Glutamatergic neuron (in vitro differentiated cells): Measurements from ENCODE around the gene ACBD4. TPM values are rescaled to one million over a fixed set of nuclear protein-coding genes. Genes with fewer than 3 reads are reported as not detected.
A peak's percentile ranks its signal among the peaks of the same experiment; 100 is the strongest.

ENCODE experiments used
- DNase-seq: peaks from one replicate; pipeline ENCODE4 v3.0.0; 2022
- H3K27ac Mint-ChIP-seq: one replicate; pipeline ENCODE4 v1.8.0; 2020; ENCODE audit warnings: mild to moderate bottlenecking, mixed read lengths, inconsistent platforms; ENCODE audit not compliant: unreplicated experiment
- H3K27me3 Mint-ChIP-seq: one replicate; pipeline ENCODE4 v1.8.0; 2020; ENCODE audit warnings: mild to moderate bottlenecking, moderate library complexity, mixed read lengths, inconsistent platforms; ENCODE audit not compliant: unreplicated experiment
- H3K36me3 Mint-ChIP-seq: one replicate; pipeline ENCODE4 v1.8.0; 2020; ENCODE audit warnings: mild to moderate bottlenecking, mixed read lengths, inconsistent platforms; ENCODE audit not compliant: unreplicated experiment
- H3K4me1 Mint-ChIP-seq: one replicate; pipeline ENCODE4 v1.8.0; 2020; ENCODE audit warnings: mild to moderate bottlenecking, low read depth, mixed read lengths, inconsistent platforms; ENCODE audit not compliant: unreplicated experiment
- H3K4me3 Mint-ChIP-seq: one replicate; pipeline ENCODE4 v1.8.0; 2020; ENCODE audit warnings: mild to moderate bottlenecking, mixed read lengths, inconsistent platforms; ENCODE audit not compliant: unreplicated experiment
- H3K9me3 Mint-ChIP-seq: one replicate; pipeline ENCODE4 v1.8.0; 2020; ENCODE audit warnings: mild to moderate bottlenecking, moderate library complexity, mixed read lengths, inconsistent platforms; ENCODE audit not compliant: unreplicated experiment
- total RNA-seq: library from RNA; stranded (reverse); fragmentation: NEBNext Ultra II Directional; extraction: Animal tissue kit (Norgen Biotek cat#: 25700); gene quantifications from one replicate; pipeline ENCODE4 v1.2.1, GENCODE V29; 2021; ENCODE audit not compliant: unreplicated experiment
- TF ChIP-seq, protein P1 (sequence below): fragments of 200-600 bp; sonication (generic); IDR thresholded peaks from one replicate; pipeline ENCODE4 v1.5.0; 2021; ENCODE audit not compliant: partially characterized antibody, unreplicated experiment

The ACBD4 gene
- total RNA-seq, 1 donor from 2014 or later: 3.7 TPM

DNA sequence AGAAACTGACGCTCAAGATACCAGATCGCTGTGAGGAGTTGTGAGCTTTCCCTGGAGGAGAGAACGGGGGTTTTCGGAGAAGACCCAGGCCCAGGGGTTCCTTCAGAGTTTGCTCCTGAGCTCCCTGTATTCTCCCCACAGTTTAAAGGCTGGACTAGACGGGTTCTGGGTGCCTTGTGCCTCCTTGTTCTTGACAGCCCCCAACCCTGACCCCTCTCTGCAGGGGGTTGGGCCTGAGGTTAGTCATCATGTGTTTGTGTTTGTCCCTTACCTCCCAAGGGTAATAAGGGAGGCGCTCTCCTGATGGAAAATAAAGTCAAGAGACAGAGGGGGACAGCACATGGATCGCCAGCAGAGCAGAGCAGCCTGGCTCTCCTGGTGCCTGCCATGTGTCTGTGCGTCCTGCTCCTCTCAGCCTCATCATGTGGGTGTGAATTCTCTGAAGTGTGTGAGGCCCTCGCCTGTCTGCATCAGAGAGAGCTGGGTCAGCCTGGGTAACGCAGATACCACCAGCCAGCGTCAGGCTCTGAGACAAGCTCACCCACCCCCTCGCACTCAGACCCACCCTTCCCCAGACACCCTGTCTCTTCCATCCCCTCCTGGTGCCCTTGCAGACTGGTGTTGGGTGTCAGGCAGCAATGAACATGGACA lies 34.9 kb downstream of the ACBD4 start:
- H3K36me3 Mint-ChIP-seq: no peaks in the 10 kb centered on the region
- H3K9me3 Mint-ChIP-seq: no peaks in the 10 kb centered on the region
- H3K27ac Mint-ChIP-seq: no peak overlapping the region
- H3K4me3 Mint-ChIP-seq: no peak overlapping the region
- H3K27me3 Mint-ChIP-seq: no peaks in the 10 kb centered on the region
- TF ChIP-seq, protein P1, sequence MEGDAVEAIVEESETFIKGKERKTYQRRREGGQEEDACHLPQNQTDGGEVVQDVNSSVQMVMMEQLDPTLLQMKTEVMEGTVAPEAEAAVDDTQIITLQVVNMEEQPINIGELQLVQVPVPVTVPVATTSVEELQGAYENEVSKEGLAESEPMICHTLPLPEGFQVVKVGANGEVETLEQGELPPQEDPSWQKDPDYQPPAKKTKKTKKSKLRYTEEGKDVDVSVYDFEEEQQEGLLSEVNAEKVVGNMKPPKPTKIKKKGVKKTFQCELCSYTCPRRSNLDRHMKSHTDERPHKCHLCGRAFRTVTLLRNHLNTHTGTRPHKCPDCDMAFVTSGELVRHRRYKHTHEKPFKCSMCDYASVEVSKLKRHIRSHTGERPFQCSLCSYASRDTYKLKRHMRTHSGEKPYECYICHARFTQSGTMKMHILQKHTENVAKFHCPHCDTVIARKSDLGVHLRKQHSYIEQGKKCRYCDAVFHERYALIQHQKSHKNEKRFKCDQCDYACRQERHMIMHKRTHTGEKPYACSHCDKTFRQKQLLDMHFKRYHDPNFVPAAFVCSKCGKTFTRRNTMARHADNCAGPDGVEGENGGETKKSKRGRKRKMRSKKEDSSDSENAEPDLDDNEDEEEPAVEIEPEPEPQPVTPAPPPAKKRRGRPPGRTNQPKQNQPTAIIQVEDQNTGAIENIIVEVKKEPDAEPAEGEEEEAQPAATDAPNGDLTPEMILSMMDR: no peak
- H3K4me1 Mint-ChIP-seq: peaks cover 5% of the 10 kb centered on the region
- DNase-seq: no peak

DNA sequence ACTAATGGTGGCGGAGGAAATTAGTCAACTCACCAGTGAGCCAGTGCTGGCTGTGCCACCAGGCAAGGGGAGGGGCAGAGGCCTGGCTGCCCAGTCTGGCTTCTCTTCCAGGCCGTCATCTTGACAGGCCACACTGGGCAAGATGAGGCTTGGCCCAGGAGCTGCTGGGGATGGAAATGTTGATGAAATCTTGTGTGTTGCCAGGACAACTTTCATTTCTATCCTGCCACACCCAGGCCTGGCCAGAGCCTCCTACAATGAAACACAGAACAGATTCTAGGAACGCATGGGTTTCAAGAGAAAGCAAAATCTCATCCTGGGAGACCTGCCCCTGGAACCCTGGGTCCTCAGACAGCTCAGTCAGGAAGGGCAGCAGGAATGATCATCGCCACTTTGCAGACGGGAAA lies 35.4 kb downstream of the ACBD4 start:
- H3K9me3 Mint-ChIP-seq: no peaks in the 10 kb centered on the region
- TF ChIP-seq, protein P1: no peak
- H3K4me1 Mint-ChIP-seq: peaks cover 5% of the 10 kb centered on the region
- H3K36me3 Mint-ChIP-seq: no peaks in the 10 kb centered on the region
- H3K27me3 Mint-ChIP-seq: no peaks in the 10 kb centered on the region
- no peak overlapping the region for H3K27ac Mint-ChIP-seq
- no peak overlapping the region for H3K4me3 Mint-ChIP-seq
- no peak for DNase-seq

DNA sequence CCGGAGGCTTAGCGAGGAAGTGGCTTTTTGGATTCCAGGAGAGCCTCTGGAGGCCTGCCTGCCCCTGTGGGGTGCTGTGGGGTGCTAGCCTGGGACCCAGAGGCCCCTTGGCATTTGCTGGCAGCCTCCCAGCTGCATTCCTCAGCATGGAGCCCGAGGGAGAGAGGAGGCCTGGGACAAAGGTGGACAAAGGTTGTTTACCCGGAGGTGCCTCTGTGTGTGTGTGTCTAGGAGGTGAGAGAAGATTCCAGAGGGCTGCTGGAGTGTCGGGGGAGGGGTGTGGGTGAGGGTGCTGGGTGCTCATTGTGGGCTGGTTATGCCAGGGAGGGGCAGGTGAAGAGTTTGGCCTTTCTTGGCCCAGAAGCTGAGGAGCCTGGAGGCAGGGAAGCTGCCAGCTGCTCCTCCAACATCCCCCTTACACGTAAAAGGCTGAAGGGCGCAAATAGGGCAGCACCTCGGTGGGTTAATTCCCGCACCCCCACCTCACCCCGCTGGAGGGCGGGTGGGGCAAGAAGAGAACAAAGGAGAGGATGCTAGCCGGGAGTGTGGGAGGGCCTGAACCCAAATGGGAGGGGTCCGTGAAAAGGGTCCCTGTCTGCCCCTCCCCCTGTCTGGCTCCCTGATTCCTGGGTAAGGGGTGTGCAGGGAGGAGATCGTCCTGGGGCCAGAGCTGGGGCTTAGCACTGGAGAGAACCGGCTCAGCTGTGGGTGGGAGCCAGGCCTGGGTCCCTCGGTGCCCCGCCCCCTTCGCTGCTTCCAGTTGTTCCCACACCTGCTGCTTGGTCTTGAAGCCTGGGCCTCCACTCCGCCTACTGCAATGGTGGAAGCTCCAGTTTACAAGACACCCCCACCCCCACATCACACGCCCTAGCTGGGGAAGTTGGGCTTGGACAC lies 36.1 kb downstream of the ACBD4 start:
- H3K4me3 Mint-ChIP-seq: no peak overlapping the region
- peak; percentile 29 for DNase-seq
- peaks cover 5% of the 10 kb centered on the region for H3K4me1 Mint-ChIP-seq
- H3K27ac Mint-ChIP-seq: no peak overlapping the region
- no peaks in the 10 kb centered on the region for H3K9me3 Mint-ChIP-seq
- H3K27me3 Mint-ChIP-seq: no peaks in the 10 kb centered on the region
- no peaks in the 10 kb centered on the region for H3K36me3 Mint-ChIP-seq
- TF ChIP-seq, protein P1: no peak

DNA sequence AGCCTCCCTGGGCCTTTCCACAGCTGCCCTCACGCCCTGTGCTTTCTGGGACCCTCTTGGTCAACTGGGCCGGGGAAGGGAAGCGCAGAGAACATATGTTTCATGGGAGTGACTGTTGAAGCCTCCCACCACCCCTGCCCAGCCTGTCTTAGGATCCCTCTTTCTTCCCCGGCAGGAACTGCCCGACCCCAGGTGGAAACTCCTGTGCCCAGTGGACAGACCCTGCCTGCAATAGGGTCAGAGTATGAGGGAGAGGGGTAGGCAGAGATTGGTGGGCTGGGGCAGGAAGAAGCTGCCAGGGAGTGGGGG lies 36.7 kb downstream of the ACBD4 start:
- no peak for DNase-seq
- no peaks in the 10 kb centered on the region for H3K9me3 Mint-ChIP-seq
- no peak overlapping the region for H3K27ac Mint-ChIP-seq
- TF ChIP-seq, protein P1: no peak
- no peak overlapping the region for H3K4me3 Mint-ChIP-seq
- H3K27me3 Mint-ChIP-seq: no peaks in the 10 kb centered on the region
- peaks cover 5% of the 10 kb centered on the region for H3K4me1 Mint-ChIP-seq
- no peaks in the 10 kb centered on the region for H3K36me3 Mint-ChIP-seq

DNA sequence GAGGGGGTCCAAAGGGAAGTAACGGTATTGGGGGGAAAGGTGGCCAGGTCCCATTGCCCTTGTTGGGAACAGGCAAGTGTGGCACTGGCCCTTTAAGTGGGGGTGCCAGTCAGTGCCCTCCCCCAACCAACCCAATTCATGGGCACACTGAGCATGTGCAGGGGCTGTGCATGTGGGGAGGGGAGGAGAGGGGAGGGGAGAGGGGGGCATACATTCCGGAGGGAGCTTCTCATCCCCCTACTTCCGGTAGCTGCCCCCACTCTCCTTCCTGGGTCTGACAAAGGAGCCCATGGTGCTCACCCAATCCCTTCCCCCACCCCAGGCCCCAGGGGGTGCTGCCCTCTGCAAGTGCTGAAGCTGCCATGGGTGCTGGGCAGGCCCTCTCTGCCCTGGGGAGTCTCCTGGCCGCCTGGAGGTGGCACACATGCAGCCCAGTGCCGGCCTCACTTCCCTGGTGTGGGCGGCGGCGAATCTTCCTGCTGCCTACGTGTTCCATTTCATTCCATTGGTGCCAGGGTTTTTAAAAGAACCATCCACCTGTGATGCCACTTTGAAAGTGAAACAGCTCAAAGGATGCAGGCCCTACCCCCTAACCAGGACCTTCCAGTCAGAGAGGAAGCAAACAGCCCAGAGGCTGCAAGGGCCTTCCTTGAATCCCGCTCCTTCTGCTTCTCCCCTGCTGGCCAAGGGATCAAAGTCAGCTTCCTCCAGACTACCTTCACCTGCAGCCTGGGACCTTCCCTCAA lies 37.2 kb downstream of the ACBD4 start:
- peak; percentile 19 for DNase-seq
- Mint-ChIP-seq H3K4me3 (peak overlapping the region; percentile 42), H3K36me3 (no peaks in the 10 kb centered on the region), H3K27ac (no peak overlapping the region), H3K9me3 (no peaks in the 10 kb centered on the region), H3K4me1 (peaks cover 5% of the 10 kb centered on the region), H3K27me3 (no peaks in the 10 kb centered on the region)
- TF ChIP-seq, protein P1: no peak
